Measurements from ENCODE around the gene HACD2. TPM values are rescaled to one million over a fixed set of nuclear protein-coding genes. Genes with fewer than 3 reads are reported as not detected.

Gene HACD2
- total RNA-seq, 4 donors from 2014 or later: 11.9 to 70.5 (median 48.2) TPM

- WGBS, 2 donors (ENCODE audit: low coverage in 1 of 2): 83 to 98% methylated on average over 1 to 5 of the region's 5 CpGs
- Histone ChIP-seq H3K27ac (no peak overlapping the region), H3K27me3 (no peaks in the 10 kb centered on the region), H3K4me3 (no peak overlapping the region), H3K36me3 (no peaks in the 10 kb centered on the region), H3K9me3 (no peaks in the 10 kb centered on the region), H3K4me1 (no peaks in the 10 kb centered on the region)
- intact Hi-C loops (cut with DNase I; ENCODE audit: low total_unique reads): no loop called here
- in situ Hi-C loops (cut with MboI; ENCODE audit: low pct_ligation_motif_present in 1 of 4, low pct_unique_long_range_greater_than_20kb in 1 of 4, low sequenced_read_pairs in 3 of 4): no loop called here
- DNase-seq: no peak
- TF ChIP-seq EP300 (IDR thresholded peaks at IDR 0.05; ENCODE audit: low read depth) (no peak), POLR2AphosphoS5 (IDR thresholded peaks at IDR 0.05) (no peak), POLR2A (IDR thresholded peaks at IDR 0.05) (no peak), CTCF (IDR thresholded peaks at IDR 0.05) (no peak)
Observed at GRCh38 chr3:123471106-123471505, 113.7 kb downstream of the HACD2 start.

GRCh38 chr3:123469323-123469995 lies 115.4 kb downstream of the HACD2 start:
- Histone ChIP-seq H3K4me3 (no peak overlapping the region), H3K9me3 (no peaks in the 10 kb centered on the region), H3K36me3 (no peaks in the 10 kb centered on the region), H3K27ac (no peak overlapping the region), H3K4me1 (no peaks in the 10 kb centered on the region), H3K27me3 (no peaks in the 10 kb centered on the region)
- 78 to 82% methylated on average over 5 to 9 of the region's 11 CpGs for WGBS, 2 donors (ENCODE audit: low coverage in 1 of 2)
- in situ Hi-C loops (cut with MboI; ENCODE audit: low pct_ligation_motif_present in 1 of 4, low pct_unique_long_range_greater_than_20kb in 1 of 4, low sequenced_read_pairs in 3 of 4) (no loop called here), intact Hi-C loops (cut with DNase I; ENCODE audit: low total_unique reads) (no loop called here)
- no peak for DNase-seq
- TF ChIP-seq POLR2AphosphoS5 (IDR thresholded peaks at IDR 0.05): no peak

GRCh38 chr3:123467046-123467445 lies 117.8 kb downstream of the HACD2 start:
- H3K27me3 ChIP-seq: no peaks in the 10 kb centered on the region
- no peak overlapping the region for H3K27ac ChIP-seq
- in situ Hi-C loops (cut with MboI; ENCODE audit: low pct_ligation_motif_present in 1 of 4, low pct_unique_long_range_greater_than_20kb in 1 of 4, low sequenced_read_pairs in 3 of 4): no loop called here
- no peaks in the 10 kb centered on the region for H3K4me1 ChIP-seq
- 48 to 50% methylated on average over 1 to 5 of the region's 5 CpGs for WGBS, 2 donors (ENCODE audit: low coverage in 1 of 2)
- TF ChIP-seq POLR2AphosphoS5 (IDR thresholded peaks at IDR 0.05) (no peak), CTCF (IDR thresholded peaks at IDR 0.05) (no peak), POLR2A (IDR thresholded peaks at IDR 0.05) (no peak), EP300 (IDR thresholded peaks at IDR 0.05; ENCODE audit: low read depth) (no peak)
- no peak for DNase-seq
- no peaks in the 10 kb centered on the region for H3K36me3 ChIP-seq
- H3K4me3 ChIP-seq: no peak overlapping the region
- H3K9me3 ChIP-seq: no peaks in the 10 kb centered on the region
- intact Hi-C loops (cut with DNase I; ENCODE audit: low total_unique reads): no loop called here

- H3K9me3 ChIP-seq: no peaks in the 10 kb centered on the region
- H3K27ac ChIP-seq: no peak overlapping the region
- in situ Hi-C loops (cut with MboI; ENCODE audit: low pct_ligation_motif_present in 1 of 4, low pct_unique_long_range_greater_than_20kb in 1 of 4, low sequenced_read_pairs in 3 of 4): no loop called here
- no peak for DNase-seq
- intact Hi-C loops (cut with DNase I; ENCODE audit: low total_unique reads): no loop called here
- H3K27me3 ChIP-seq: no peaks in the 10 kb centered on the region
- no peaks in the 10 kb centered on the region for H3K36me3 ChIP-seq
- H3K4me3 ChIP-seq: no peak overlapping the region
- WGBS, 2 donors (ENCODE audit: low coverage in 1 of 2): 68 to 75% methylated on average over 5 to 7 of the region's 7 CpGs
- H3K4me1 ChIP-seq: no peaks in the 10 kb centered on the region
- TF ChIP-seq POLR2AphosphoS5 (IDR thresholded peaks at IDR 0.05) (no peak), POLR2A (IDR thresholded peaks at IDR 0.05) (no peak), CTCF (IDR thresholded peaks at IDR 0.05) (no peak), EP300 (IDR thresholded peaks at IDR 0.05; ENCODE audit: low read depth) (no peak)
Observed at GRCh38 chr3:123464211-123464610, 120.6 kb downstream of the HACD2 start.

- Histone ChIP-seq H3K9me3 (no peaks in the 10 kb centered on the region), H3K4me3 (no peak overlapping the region), H3K27ac (no peak overlapping the region), H3K4me1 (no peaks in the 10 kb centered on the region), H3K27me3 (peaks cover 14% of the 10 kb centered on the region), H3K36me3 (no peaks in the 10 kb centered on the region)
- intact Hi-C loops (cut with DNase I; ENCODE audit: low total_unique reads) (no loop called here), in situ Hi-C loops (cut with MboI; ENCODE audit: low pct_ligation_motif_present in 1 of 4, low pct_unique_long_range_greater_than_20kb in 1 of 4, low sequenced_read_pairs in 3 of 4) (no loop called here)
- TF ChIP-seq POLR2AphosphoS5 (IDR thresholded peaks at IDR 0.05) (no peak), POLR2A (IDR thresholded peaks at IDR 0.05) (no peak), EP300 (IDR thresholded peaks at IDR 0.05; ENCODE audit: low read depth) (no peak), CTCF (IDR thresholded peaks at IDR 0.05) (no peak)
- WGBS, 2 donors (ENCODE audit: low coverage in 1 of 2): 33 to 62% methylated on average over 1 to 8 of the region's 8 CpGs
- DNase-seq: no peak
Observed at GRCh38 chr3:123459862-123460261, 125.0 kb downstream of the HACD2 start.
